ENCODE results near the gene MCRIP1.

The MCRIP1 gene

DNA sequence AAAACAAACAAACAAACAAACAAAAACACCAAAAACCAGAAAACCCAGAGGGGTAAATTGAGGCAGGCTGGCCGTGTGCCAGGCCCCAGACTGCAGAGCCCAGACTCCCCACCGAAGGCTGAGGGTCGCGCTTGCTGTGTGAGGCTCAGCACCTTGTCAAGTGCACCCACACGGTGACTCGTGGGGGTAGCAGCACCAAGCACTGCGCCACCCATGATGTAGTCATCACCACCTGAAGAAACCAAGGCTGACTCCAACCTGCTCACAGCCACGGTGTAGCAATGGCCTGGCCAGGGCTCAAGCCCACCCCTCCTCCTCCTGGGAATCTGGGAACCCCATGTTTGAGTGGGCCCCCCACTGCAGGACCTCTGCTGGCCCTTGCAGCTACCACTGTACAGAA, 11.9 kb downstream of the MCRIP1 start:
- TF ChIP-seq, protein P1, sequence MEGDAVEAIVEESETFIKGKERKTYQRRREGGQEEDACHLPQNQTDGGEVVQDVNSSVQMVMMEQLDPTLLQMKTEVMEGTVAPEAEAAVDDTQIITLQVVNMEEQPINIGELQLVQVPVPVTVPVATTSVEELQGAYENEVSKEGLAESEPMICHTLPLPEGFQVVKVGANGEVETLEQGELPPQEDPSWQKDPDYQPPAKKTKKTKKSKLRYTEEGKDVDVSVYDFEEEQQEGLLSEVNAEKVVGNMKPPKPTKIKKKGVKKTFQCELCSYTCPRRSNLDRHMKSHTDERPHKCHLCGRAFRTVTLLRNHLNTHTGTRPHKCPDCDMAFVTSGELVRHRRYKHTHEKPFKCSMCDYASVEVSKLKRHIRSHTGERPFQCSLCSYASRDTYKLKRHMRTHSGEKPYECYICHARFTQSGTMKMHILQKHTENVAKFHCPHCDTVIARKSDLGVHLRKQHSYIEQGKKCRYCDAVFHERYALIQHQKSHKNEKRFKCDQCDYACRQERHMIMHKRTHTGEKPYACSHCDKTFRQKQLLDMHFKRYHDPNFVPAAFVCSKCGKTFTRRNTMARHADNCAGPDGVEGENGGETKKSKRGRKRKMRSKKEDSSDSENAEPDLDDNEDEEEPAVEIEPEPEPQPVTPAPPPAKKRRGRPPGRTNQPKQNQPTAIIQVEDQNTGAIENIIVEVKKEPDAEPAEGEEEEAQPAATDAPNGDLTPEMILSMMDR (IDR thresholded peaks at IDR 0.05; ENCODE audit: extremely low read depth, insufficient read depth, missing control alignments), result no peak
- in situ Hi-C loops (cut with MboI; ENCODE audit: low pct_unique_long_range_greater_than_20kb, low sequenced_read_pairs, unreplicated experiment), result no loop called here
- DNase-seq (ENCODE audit: low spot score), result no peak

DNA sequence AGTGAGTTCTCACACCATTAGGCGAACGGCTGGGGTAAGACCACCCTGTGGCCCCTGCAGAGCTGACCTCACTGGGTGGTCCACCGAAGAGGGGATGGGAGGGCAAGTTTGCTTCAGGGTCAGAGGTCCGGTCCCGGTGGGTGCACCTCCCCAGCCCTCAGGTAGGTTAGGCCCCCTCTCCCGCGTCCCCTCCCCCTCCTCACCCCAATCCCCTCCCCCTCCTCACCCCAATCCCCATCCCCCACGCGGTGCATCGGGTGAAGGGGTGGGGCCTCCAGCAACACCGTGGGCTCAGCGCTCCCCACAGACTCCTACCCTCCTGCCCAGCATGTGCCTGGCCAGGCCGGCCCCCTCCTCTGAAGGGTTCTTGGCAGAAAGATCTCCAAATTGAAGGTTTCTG, 13.4 kb downstream of the MCRIP1 start:
- TF ChIP-seq, protein P1 (IDR thresholded peaks at IDR 0.05; ENCODE audit: extremely low read depth, insufficient read depth, missing control alignments), result no peak
- in situ Hi-C loops (cut with MboI; ENCODE audit: low pct_unique_long_range_greater_than_20kb, low sequenced_read_pairs, unreplicated experiment), result no loop called here
- DNase-seq (ENCODE audit: low spot score), result no peak

DNA sequence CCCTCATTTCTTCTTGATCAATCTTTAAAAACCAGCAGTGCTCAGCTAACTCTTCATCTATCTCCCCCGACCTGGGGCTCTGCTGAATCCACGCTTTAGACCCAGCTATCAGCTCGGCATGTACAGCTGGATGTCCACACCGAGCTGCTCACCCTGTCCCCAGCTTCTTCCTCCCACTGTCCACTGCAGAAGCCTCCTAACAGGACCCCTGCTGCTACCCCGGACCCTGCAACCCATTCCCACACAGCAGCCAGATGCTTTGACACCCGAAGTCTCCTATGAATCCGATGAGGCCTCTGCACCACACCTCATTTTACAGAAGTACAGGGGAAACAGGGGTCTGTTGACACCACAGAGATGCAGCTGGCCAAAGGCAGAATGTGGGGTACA, 15.3 kb downstream of the MCRIP1 start:
- no peak for DNase-seq (ENCODE audit: low spot score)
- TF ChIP-seq, protein P1 (IDR thresholded peaks at IDR 0.05; ENCODE audit: extremely low read depth, insufficient read depth, missing control alignments), result no peak
- in situ Hi-C loops (cut with MboI; ENCODE audit: low pct_unique_long_range_greater_than_20kb, low sequenced_read_pairs, unreplicated experiment), result no loop called here

- TF ChIP-seq, protein P1 (IDR thresholded peaks at IDR 0.05; ENCODE audit: extremely low read depth, insufficient read depth, missing control alignments), result no peak
- DNase-seq (ENCODE audit: low spot score), result no peak
- in situ Hi-C loops (cut with MboI; ENCODE audit: low pct_unique_long_range_greater_than_20kb, low sequenced_read_pairs, unreplicated experiment), result no loop called here
Measured at GRCh38 chr17:81815646-81815986, 17.5 kb downstream of the MCRIP1 start.

DNA sequence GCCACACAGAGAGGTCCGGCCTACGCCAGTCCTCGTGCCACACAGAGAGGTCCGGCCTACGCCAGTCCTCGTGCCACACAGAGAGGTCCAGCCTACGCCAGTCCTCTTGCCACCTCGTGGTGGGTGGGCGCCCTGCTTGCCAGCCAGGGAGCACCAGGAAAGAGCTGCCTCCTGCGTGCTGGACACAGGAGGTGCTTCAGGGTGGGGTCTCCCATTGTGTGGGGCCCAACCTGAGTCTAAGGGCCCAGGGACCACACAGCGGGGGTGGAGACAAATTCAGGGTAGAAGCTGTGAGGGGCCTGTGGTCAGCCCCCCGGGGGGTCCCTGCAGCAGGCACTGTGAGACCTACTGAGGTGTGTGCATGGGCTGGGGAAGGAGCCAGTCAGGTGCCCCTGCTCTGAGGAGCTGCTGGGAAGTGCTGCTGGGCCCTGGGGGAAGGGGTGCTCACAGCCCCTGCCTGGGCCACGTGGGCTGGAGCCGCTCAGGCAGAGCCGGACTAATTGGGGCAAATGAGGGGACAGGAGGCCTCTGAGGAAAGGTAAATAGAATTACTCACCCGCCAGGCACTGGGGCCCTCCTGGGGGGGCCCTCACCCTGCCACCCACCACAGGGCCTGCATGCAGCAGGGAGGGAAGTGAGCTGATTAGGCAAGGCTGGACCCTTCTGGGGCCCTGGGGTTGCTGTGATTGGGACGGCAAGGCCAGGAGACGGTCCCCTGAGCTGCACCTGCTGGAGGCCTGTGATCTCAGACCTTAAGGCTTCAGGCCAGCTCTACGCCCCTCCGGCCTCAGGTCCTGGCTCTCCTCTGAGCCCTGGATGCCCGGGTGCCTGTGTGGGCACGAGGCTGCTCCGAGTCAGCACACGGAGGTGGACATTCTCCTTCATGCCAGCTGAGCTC, 18.1 kb downstream of the MCRIP1 start:
- DNase-seq (ENCODE audit: low spot score), result no peak

DNA sequence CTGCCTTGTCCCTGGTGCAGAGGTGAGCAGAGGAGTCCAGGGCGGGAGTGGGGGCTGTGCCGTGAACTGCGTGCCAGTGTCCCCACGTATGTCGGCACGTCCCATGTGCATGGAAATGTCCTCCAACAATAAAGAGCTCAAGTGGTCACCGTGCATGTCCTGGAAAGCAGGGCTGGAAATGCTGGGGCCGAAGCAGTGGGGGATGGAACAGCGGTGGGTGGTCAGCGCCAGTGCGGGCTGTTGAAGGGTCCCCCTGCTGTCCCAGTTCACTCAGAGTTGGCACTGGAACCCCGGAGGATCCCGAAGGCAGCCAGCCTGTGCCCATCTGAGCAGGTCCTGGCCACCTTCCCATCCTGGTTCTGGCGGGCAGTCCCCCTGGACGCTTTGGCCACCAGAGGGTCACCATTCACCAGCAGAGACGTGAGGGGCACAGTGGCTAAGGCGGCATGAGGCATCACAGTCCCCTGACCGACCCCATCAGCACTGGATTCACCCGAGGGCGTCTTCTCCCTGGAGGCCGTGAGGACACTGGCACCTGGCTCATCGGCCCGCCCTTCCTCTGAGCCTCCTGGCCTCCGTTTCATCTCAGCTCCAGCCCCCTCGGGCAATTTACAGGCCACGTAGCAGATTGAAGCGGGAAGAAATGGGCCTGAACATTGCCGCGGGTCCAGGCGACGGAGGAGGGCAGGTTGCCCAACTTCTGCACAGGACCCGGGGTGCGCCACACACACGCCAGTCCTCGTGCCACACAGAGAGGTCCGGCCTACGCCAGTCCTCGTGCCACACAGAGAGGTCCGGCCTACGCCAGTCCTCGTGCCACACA, 19.0 kb downstream of the MCRIP1 start:
- TF ChIP-seq, protein P1 (IDR thresholded peaks at IDR 0.05; ENCODE audit: extremely low read depth, insufficient read depth, missing control alignments), result no peak
- DNase-seq (ENCODE audit: low spot score), result no peak
- in situ Hi-C loops (cut with MboI; ENCODE audit: low pct_unique_long_range_greater_than_20kb, low sequenced_read_pairs, unreplicated experiment), result no loop called here

More for the DNA sequence above, 18.1 kb downstream of the MCRIP1 start:
- TF ChIP-seq, protein P1 (IDR thresholded peaks at IDR 0.05; ENCODE audit: extremely low read depth, insufficient read depth, missing control alignments), result no peak
- in situ Hi-C loops (cut with MboI; ENCODE audit: low pct_unique_long_range_greater_than_20kb, low sequenced_read_pairs, unreplicated experiment), result no loop called here
